ENCODE data around the gene PPIL4. TPM values are rescaled to one million over a fixed set of nuclear protein-coding genes. Genes with fewer than 3 reads are reported as not detected.

The PPIL4 gene
- total and polyA plus RNA-seq, 11 donors: 10.9 to 22.9 (median 16.0) TPM

DNA sequence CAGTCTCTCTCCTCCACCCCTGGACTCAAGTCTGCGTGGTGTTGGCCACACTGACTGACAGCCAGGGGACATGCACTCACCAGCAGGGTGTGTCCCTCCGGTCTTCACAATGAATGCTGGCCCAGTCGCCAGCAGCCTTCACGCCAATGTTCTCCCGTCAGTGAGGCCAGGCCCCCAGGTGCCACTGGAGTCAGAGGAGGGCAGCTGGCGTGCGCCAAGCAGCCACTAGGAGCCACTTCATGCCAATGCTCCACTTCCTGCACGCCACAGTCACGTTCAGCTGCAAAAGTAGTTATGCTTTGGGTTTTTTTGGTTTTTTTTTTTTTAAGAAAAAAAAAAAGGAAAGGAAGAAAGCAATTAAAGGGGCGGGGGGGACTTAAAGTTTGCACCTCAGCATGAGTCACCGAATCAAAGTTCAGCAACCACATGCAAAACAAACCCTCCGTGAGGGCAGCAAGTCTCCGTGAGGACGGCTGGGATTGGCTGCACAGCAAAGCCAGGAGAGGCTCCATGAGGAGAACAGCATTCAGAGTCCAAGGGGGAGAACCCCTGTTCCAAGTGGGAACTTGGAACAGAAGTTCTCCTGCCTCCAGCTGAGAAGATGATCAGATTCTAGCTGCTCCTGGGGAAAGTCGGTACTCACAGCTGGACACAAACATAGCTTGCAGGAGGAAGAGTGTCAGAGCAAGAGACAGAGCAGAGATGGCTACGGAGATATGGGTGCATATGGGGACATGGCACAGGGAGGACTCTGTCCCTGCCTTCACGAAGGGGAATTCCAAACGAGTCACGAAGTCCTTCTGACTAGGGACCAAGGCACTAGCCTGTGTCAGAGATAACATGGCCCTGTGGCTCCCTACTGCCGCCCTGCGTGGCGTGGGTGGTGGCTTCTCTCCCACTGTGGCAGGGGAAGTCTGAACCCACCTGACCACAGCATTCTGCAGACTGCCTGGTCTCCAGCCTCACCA lies 60.8 kb downstream of the PPIL4 start, which contains the start of gene ZC3H12D:
TSS of gene ZC3H12D (minus strand) at position 282 of the 968 bp plus-strand sequence. CDS start 10,471 bp downstream, outside the sequence.
- peak; percentile 35 to 83 (median 69) for DNase-seq
- H3K4me3 ChIP-seq: peak within 1 kb of the TSS in 4 of 12 donors; percentile 2 to 59 (median 20)
- no peaks in the 10 kb centered on the region for H3K36me3 ChIP-seq
- intact Hi-C loops (cut with DNase I): loop anchor here in 1 of 10 donors (2.0 kb wide), 1 partner anchor 30 kb away; no protein-coding TSS in a partner anchor
- peak in 1 of 2 donors; percentile 13 for TF ChIP-seq POLR2A (IDR thresholded peaks at IDR 0.05)
- TF ChIP-seq, protein P1, sequence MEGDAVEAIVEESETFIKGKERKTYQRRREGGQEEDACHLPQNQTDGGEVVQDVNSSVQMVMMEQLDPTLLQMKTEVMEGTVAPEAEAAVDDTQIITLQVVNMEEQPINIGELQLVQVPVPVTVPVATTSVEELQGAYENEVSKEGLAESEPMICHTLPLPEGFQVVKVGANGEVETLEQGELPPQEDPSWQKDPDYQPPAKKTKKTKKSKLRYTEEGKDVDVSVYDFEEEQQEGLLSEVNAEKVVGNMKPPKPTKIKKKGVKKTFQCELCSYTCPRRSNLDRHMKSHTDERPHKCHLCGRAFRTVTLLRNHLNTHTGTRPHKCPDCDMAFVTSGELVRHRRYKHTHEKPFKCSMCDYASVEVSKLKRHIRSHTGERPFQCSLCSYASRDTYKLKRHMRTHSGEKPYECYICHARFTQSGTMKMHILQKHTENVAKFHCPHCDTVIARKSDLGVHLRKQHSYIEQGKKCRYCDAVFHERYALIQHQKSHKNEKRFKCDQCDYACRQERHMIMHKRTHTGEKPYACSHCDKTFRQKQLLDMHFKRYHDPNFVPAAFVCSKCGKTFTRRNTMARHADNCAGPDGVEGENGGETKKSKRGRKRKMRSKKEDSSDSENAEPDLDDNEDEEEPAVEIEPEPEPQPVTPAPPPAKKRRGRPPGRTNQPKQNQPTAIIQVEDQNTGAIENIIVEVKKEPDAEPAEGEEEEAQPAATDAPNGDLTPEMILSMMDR (IDR thresholded peaks at IDR 0.05): peak in 6 of 12 donors; percentile 3 to 19 (median 11)
- no peaks in the 10 kb centered on the region for H3K27me3 ChIP-seq
- peaks cover 0 to 55% (median 26%) of the 10 kb centered on the region in 12 donors for H3K4me1 ChIP-seq
- peak within 1 kb of the TSS in 11 of 12 donors; percentile 1 to 97 (median 41) for H3K27ac ChIP-seq
- 49 to 60% (median 57%) methylated on average over 20 to 22 of the region's 22 CpGs for WGBS, 4 donors
- peak in 3 of 4 donors; percentile 59 to 68 (median 67) for ATAC-seq
- no peaks in the 10 kb centered on the region for H3K9me3 ChIP-seq

- Histone ChIP-seq H3K4me1 (peaks cover 0 to 55% (median 26%) of the 10 kb centered on the region in 12 donors), H3K27ac (peak overlapping the region; percentile 1 to 97 (median 36)), H3K36me3 (no peaks in the 10 kb centered on the region), H3K9me3 (no peaks in the 10 kb centered on the region), H3K27me3 (no peaks in the 10 kb centered on the region), H3K4me3 (peak overlapping the region in 3 of 12 donors; percentile 11 to 59 (median 28))
- intact Hi-C loops (cut with DNase I): loop anchor here in 1 of 10 donors (2.0 kb wide), 1 partner anchor 29 kb away; no protein-coding TSS in a partner anchor
- DNase-seq: no peak
- ATAC-seq: no peak
- 92 to 97% (median 93%) methylated on average over 11 of the region's 11 CpGs for WGBS, 4 donors
- no peak for TF ChIP-seq POLR2A (IDR thresholded peaks at IDR 0.05)
These were observed 61.8 kb downstream of the PPIL4 start for GRCh38 chr6:149483849-149484655.

DNA sequence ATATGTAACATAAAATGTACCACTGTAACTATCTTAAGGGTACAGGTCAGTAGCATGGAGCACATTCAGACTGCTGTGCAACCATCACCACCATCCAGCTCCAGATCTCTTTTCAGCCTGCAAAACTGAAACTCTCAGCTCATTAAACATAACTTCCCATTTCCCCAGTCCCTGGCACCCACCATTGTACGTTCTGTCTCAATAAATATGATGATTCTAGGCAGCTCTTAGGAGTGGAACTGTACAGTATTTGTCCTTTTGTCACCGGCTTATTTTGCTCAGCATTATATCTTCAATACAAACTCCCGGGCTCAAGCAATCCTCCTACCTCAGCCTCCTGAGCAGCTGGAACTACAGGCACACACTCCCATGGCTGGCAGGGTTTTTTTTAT lies 62.5 kb downstream of the PPIL4 start:
- TF ChIP-seq POLR2A (IDR thresholded peaks at IDR 0.05): no peak
- TF ChIP-seq, protein P1 (IDR thresholded peaks at IDR 0.05): no peak
- intact Hi-C loops (cut with DNase I): no loop called here
- Histone ChIP-seq H3K9me3 (no peaks in the 10 kb centered on the region), H3K4me1 (peaks cover 0 to 55% (median 26%) of the 10 kb centered on the region in 12 donors), H3K27me3 (peaks cover 0 to 3% (median 0%) of the 10 kb centered on the region in 9 donors), H3K36me3 (no peaks in the 10 kb centered on the region), H3K4me3 (peak overlapping the region in 2 of 12 donors; percentile 28 to 59), H3K27ac (peak overlapping the region in 10 of 12 donors; percentile 24 to 97 (median 70))
- peak in 2 of 4 donors; percentile 10 to 30 for ATAC-seq
- WGBS, 4 donors: 80 to 90% (median 84%) methylated on average over 3 of the region's 3 CpGs
- no peak for DNase-seq

Data from heart left ventricle (tissue), 16 donors.